K562 (cell line): Measurements from ENCODE around the gene UCN.

Experiments
- HNRNPL ChIP-seq: fragments of 200-400 bp; formaldehyde crosslinking; IDR thresholded peaks from 2 replicates; pipeline ENCODE4 v1.6.1; 2017; ENCODE audit warnings: low read depth, mild to moderate bottlenecking, low read length
- HNRNPUL1 ChIP-seq: fragments of 200-400 bp; formaldehyde crosslinking; IDR thresholded peaks from 2 replicates; pipeline ENCODE4 v1.6.1; 2017; ENCODE audit warnings: low read length
- RBM39 ChIP-seq: fragments of 200-400 bp; formaldehyde crosslinking; optimal IDR thresholded peaks from 2 replicates; pipeline ENCODE3; 2018; ENCODE audit warnings: low read depth, low read length
- TF ChIP-seq, protein P1 (sequence below): fragments of 450-650 bp; formaldehyde crosslinking; IDR thresholded peaks from 2 replicates; pipeline ENCODE4 v1.4.0; 2020; ENCODE audit warnings: mild to moderate bottlenecking, mixed read lengths
- TF ChIP-seq, protein P2 (sequence below): sonication (generic); formaldehyde crosslinking; IDR thresholded peaks from 2 replicates; pipeline ENCODE4 v1.9.0; 2022; ENCODE audit warnings: mild to moderate bottlenecking, missing genetic modification reagents
- TF ChIP-seq, protein P3 (sequence below): sonication (generic); formaldehyde crosslinking; IDR thresholded peaks from 2 replicates; pipeline ENCODE4 v1.8.0; 2022; ENCODE audit warnings: mild to moderate bottlenecking, missing genetic modification reagents, borderline replicate concordance

DNA sequence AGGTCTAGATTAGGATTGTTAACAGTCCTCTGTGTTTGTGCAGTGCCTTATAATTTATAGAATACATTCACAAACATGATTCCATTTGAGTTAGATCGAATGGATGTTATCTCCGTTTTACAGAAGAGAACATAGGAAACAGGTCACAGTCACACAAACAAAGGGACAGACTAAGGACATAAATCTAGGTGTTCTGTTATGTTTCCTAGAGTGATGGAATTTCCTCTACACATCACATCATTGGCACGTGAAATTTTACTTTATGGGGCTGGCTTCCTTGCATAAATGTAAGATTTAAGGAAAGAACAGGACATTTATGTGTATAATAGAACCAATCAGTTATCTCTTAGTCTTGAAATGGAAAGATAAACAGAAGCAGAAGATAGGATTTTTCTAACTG is 19.6 kb downstream of the UCN start:
- TF ChIP-seq HNRNPL (no peak), RBM39 (no peak), HNRNPUL1 (no peak)
- TF ChIP-seq, protein P1, sequence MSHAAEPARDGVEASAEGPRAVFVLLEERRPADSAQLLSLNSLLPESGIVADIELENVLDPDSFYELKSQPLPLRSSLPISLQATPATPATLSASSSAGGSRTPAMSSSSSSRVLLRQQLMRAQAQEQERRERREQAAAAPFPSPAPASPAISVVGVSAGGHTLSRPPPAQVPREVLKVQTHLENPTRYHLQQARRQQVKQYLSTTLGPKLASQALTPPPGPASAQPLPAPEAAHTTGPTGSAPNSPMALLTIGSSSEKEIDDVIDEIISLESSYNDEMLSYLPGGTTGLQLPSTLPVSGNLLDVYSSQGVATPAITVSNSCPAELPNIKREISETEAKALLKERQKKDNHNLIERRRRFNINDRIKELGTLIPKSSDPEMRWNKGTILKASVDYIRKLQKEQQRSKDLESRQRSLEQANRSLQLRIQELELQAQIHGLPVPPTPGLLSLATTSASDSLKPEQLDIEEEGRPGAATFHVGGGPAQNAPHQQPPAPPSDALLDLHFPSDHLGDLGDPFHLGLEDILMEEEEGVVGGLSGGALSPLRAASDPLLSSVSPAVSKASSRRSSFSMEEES = no peak
- TF ChIP-seq, protein P2, sequence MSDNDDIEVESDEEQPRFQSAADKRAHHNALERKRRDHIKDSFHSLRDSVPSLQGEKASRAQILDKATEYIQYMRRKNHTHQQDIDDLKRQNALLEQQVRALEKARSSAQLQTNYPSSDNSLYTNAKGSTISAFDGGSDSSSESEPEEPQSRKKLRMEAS (CRISPR knock-in tag) = no peak
- TF ChIP-seq, protein P3, sequence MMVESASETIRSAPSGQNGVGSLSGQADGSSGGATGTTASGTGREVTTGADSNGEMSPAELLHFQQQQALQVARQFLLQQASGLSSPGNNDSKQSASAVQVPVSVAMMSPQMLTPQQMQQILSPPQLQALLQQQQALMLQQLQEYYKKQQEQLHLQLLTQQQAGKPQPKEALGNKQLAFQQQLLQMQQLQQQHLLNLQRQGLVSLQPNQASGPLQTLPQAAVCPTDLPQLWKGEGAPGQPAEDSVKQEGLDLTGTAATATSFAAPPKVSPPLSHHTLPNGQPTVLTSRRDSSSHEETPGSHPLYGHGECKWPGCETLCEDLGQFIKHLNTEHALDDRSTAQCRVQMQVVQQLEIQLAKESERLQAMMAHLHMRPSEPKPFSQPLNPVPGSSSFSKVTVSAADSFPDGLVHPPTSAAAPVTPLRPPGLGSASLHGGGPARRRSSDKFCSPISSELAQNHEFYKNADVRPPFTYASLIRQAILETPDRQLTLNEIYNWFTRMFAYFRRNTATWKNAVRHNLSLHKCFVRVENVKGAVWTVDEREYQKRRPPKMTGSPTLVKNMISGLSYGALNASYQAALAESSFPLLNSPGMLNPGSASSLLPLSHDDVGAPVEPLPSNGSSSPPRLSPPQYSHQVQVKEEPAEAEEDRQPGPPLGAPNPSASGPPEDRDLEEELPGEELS (CRISPR knock-in tag) = no peak
